Measurements from ENCODE around the gene SPARCL1.

Gene SPARCL1

DNA sequence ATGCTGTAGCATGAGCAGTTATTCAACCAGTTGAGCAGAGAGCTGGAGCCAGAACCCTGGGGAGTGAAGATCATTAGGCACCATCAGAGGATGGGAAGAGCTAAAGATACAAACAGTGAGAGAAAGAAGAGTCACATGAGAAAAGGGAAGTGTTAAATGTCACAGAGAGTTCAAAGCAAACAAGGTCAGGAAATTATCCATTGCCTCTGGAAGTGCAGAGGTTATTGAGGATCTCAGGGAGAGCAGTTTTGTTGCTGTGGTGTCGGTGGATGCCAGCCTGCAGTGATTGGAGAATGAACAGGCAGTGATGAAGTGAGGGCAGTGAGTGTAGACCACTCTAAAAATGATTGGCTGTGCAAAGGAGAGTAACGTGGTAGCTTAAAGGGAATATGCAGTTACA lies 17.7 kb downstream of the SPARCL1 start:
- TF ChIP-seq, protein P1, sequence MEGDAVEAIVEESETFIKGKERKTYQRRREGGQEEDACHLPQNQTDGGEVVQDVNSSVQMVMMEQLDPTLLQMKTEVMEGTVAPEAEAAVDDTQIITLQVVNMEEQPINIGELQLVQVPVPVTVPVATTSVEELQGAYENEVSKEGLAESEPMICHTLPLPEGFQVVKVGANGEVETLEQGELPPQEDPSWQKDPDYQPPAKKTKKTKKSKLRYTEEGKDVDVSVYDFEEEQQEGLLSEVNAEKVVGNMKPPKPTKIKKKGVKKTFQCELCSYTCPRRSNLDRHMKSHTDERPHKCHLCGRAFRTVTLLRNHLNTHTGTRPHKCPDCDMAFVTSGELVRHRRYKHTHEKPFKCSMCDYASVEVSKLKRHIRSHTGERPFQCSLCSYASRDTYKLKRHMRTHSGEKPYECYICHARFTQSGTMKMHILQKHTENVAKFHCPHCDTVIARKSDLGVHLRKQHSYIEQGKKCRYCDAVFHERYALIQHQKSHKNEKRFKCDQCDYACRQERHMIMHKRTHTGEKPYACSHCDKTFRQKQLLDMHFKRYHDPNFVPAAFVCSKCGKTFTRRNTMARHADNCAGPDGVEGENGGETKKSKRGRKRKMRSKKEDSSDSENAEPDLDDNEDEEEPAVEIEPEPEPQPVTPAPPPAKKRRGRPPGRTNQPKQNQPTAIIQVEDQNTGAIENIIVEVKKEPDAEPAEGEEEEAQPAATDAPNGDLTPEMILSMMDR (IDR thresholded peaks at IDR 0.05) = no peak
- H3K4me3 ChIP-seq (ENCODE audit: low read depth, low read length) = no peak overlapping the region
- H3K9ac ChIP-seq = no peak overlapping the region
- no peak overlapping the region for H3K27ac ChIP-seq
- H2AFZ ChIP-seq = no peak overlapping the region
- no peak overlapping the region for H3K4me2 ChIP-seq (ENCODE audit: low read length)
- no peaks in the 10 kb centered on the region for H3K4me1 ChIP-seq
- no peaks in the 10 kb centered on the region for H3K36me3 ChIP-seq (ENCODE audit: control insufficient read depth, insufficient read depth, low read length)
- no peaks in the 10 kb centered on the region for H3K79me2 ChIP-seq
- no peaks in the 10 kb centered on the region for H3K27me3 ChIP-seq (ENCODE audit: control insufficient read depth, insufficient read depth, low read length)
- H3K9me3 ChIP-seq (ENCODE audit: control insufficient read depth, low read length) = no peaks in the 10 kb centered on the region

DNA sequence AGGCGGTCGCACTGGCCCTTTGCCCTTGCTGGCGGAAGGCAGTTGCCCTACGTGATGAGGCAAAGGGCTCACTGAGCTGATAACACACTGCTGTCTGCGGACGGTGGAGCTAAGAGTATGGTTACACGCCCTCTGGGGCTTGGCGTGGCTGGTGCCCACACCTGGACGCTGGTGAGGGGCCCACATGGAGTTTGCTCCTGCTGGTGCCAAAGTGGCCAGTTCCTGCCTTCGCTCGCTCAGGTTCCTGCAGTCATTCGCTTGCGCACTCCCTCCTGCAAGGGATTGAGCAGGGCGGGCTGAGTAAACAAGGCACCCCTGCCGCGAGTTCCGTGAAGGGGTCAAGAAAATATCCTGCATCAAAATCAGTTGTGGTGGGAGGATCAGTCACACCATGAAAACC lies 18.4 kb downstream of the SPARCL1 start:
- H2AFZ ChIP-seq = no peak overlapping the region
- H3K79me2 ChIP-seq = no peaks in the 10 kb centered on the region
- H3K9me3 ChIP-seq (ENCODE audit: control insufficient read depth, low read length) = no peaks in the 10 kb centered on the region
- H3K27me3 ChIP-seq (ENCODE audit: control insufficient read depth, insufficient read depth, low read length) = no peaks in the 10 kb centered on the region
- H3K27ac ChIP-seq = no peak overlapping the region
- H3K4me2 ChIP-seq (ENCODE audit: low read length) = no peak overlapping the region
- H3K4me3 ChIP-seq (ENCODE audit: low read depth, low read length) = no peak overlapping the region
- TF ChIP-seq, protein P1 (IDR thresholded peaks at IDR 0.05) = no peak
- no peaks in the 10 kb centered on the region for H3K4me1 ChIP-seq
- H3K9ac ChIP-seq = no peak overlapping the region
- no peaks in the 10 kb centered on the region for H3K36me3 ChIP-seq (ENCODE audit: control insufficient read depth, insufficient read depth, low read length)

DNA sequence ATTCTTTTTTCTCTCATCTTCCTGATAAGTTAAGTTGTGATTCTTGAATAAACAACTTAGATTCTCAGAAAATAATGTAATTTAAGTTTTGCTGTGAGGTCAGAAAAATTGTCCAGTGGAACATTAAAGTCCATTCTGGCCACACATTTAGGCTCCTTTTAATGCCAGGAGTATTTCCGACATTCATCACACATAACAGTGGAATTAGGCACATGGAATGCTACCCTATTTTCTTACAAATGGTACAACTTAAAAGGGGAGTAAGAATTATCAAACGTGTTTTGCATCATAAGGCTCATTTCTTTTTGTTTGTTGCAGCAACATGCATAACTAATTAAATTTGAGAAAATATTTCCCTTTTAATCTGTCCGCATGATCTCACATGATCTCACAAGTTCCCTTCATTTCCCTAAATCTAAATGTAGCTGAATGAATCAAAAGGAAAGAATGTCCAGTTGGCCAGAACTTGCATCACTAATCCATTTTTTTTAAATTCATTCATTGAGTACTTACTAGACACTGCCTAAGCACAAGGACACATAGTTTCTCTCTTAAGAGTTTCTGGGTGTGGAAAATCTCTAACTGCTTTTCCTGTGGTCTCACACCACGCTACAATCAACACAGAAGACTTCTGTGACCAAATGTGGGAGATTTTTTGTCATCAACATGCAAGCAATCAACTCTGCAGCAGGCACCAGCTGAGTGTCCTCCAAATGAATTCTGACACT lies 22.0 kb downstream of the SPARCL1 start:
- no peaks in the 10 kb centered on the region for H3K4me1 ChIP-seq
- H2AFZ ChIP-seq = no peak overlapping the region
- no peaks in the 10 kb centered on the region for H3K79me2 ChIP-seq
- no peak overlapping the region for H3K9ac ChIP-seq
- H3K9me3 ChIP-seq (ENCODE audit: control insufficient read depth, low read length) = no peaks in the 10 kb centered on the region
- no peaks in the 10 kb centered on the region for H3K27me3 ChIP-seq (ENCODE audit: control insufficient read depth, insufficient read depth, low read length)
- no peaks in the 10 kb centered on the region for H3K36me3 ChIP-seq (ENCODE audit: control insufficient read depth, insufficient read depth, low read length)
- H3K4me3 ChIP-seq (ENCODE audit: low read depth, low read length) = no peak overlapping the region
- no peak overlapping the region for H3K4me2 ChIP-seq (ENCODE audit: low read length)
- H3K27ac ChIP-seq = no peak overlapping the region
- TF ChIP-seq, protein P1 (IDR thresholded peaks at IDR 0.05) = no peak

DNA sequence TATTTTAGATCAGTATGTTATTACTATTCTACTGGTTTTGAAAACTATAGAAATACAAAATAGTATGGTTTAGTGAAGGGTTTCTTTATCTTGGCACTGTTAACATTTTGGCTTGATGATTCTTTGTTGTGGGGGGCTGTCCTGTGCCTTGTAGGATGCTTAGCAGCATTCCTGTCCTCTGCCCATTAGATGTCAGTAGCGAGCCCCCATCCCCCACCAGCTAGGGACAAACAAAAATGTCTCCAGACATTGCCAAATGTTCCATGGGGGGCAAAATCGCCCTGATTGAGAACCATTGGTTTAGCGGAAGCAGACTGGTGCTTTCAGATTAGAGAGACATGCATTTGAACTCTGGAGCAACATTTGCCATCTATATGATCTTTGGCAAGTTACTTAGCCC lies 23.3 kb downstream of the SPARCL1 start:
- no peak overlapping the region for H3K4me2 ChIP-seq (ENCODE audit: low read length)
- H3K9me3 ChIP-seq (ENCODE audit: control insufficient read depth, low read length) = no peaks in the 10 kb centered on the region
- no peaks in the 10 kb centered on the region for H3K36me3 ChIP-seq (ENCODE audit: control insufficient read depth, insufficient read depth, low read length)
- no peak overlapping the region for H3K27ac ChIP-seq
- no peak overlapping the region for H3K9ac ChIP-seq
- TF ChIP-seq, protein P1 (IDR thresholded peaks at IDR 0.05) = no peak
- no peak overlapping the region for H2AFZ ChIP-seq
- no peaks in the 10 kb centered on the region for H3K27me3 ChIP-seq (ENCODE audit: control insufficient read depth, insufficient read depth, low read length)
- no peak overlapping the region for H3K4me3 ChIP-seq (ENCODE audit: low read depth, low read length)
- no peaks in the 10 kb centered on the region for H3K79me2 ChIP-seq
- H3K4me1 ChIP-seq = no peaks in the 10 kb centered on the region
